Small intestine (tissue), 7 donors: ENCODE measurements around the gene CCR4. TPM values are rescaled to one million over a fixed set of nuclear protein-coding genes. Genes with fewer than 3 reads are reported as not detected.

Source experiments
- DNase-seq, 2 donors: peaks; one replicate each; pipeline versions ENCODE4 v3.0.0 to v3.0.0-alpha.2; 2013
- FAIRE-seq: peaks from 2 replicates; lab custom pipeline; 2012; peaks lifted over from hg19 to GRCh38; lab: Jason Lieb, UNC
- H3K27ac ChIP-seq, 3 donors: one replicate each; pipeline ENCODE4 v1.5.1; 2013; ENCODE audit warnings: low read length in 2 of 3, mild to moderate bottlenecking in 2 of 3, control low read depth in 1 of 3, inconsistent platforms in 1 of 3, low read depth in 1 of 3, moderate library complexity in 1 of 3
- H3K27me3 ChIP-seq, 3 donors: one replicate each; pipeline ENCODE4 v1.6.1; 2013; ENCODE audit warnings: low read length in 3 of 3, inconsistent platforms in 1 of 3; ENCODE audit not compliant: control insufficient read depth in 3 of 3, insufficient read depth in 3 of 3
- H3K36me3 ChIP-seq, 3 donors: one replicate each; pipeline ENCODE4 v1.6.1; 2013; ENCODE audit warnings: low read length in 3 of 3, inconsistent platforms in 1 of 3, low read depth in 1 of 3, mild to moderate bottlenecking in 1 of 3, moderate library complexity in 1 of 3; ENCODE audit not compliant: control insufficient read depth in 3 of 3, insufficient read depth in 2 of 3
- H3K4me1 ChIP-seq, 3 donors: one replicate each; pipeline ENCODE4 v1.6.1; 2013; ENCODE audit warnings: low read length in 2 of 3, inconsistent platforms in 1 of 3, low read depth in 1 of 3, mild to moderate bottlenecking in 1 of 3, moderate library complexity in 1 of 3; ENCODE audit not compliant: control insufficient read depth in 3 of 3, insufficient read depth in 2 of 3
- H3K4me3 ChIP-seq, 3 donors: one replicate each; pipeline ENCODE4 v1.5.1; 2013; ENCODE audit warnings: low read length in 3 of 3, control low read depth in 1 of 3, inconsistent platforms in 1 of 3, low read depth in 1 of 3, mild to moderate bottlenecking in 1 of 3, moderate library complexity in 1 of 3
- H3K9me3 ChIP-seq, 2 donors: one replicate each; pipeline ENCODE4 v1.6.1; 2013; ENCODE audit warnings: low read depth in 1 of 2, low read length in 1 of 2; ENCODE audit not compliant: control insufficient read depth in 2 of 2, insufficient read depth in 1 of 2
- WGBS, 3 donors: extraction: QIAGEN DNeasy Blood & Tissue Kit; methylation state at CpG; one replicate each; pipeline ENCODE4 v1.1.7; 2013; 5-methylcytosine and 5-hydroxymethylcytosine counted together
- polyA plus RNA-seq, 4 donors: library from polyadenylated mRNA; stranded (reverse) in 3 of 4; unstranded in 1 of 4; fragments of 200-250 nt in 3 of 4; fragments of 120-200 nt in 1 of 4; gene quantifications; one replicate each; pipeline versions ENCODE4 v1.2.1 to v1.2.3, GENCODE V29; 2013
- donor health status: healthy with polysubstance abuse.
- donor health status: control.
- donor health status: control.
- donor health status: Bipolar disorder and iron deficiency.
- donor health status: healthy.

The CCR4 gene
- polyA plus RNA-seq, 4 donors, result 0.16 to 0.38 TPM; not detected in 2

GRCh38 chr3:32995098-32995497 is 43.7 kb downstream of the CCR4 start:
- FAIRE-seq, result no peak

GRCh38 chr3:32996048-32996754 is 44.8 kb downstream of the CCR4 start:
- DNase-seq, result no peak
- Histone ChIP-seq H3K4me1 (no peaks in the 10 kb centered on the region), H3K27me3 (no peaks in the 10 kb centered on the region), H3K36me3 (peaks cover 3 to 26% (median 3%) of the 10 kb centered on the region in 3 donors), H3K4me3 (no peak overlapping the region), H3K27ac (no peak overlapping the region), H3K9me3 (no peaks in the 10 kb centered on the region)
- no peak for FAIRE-seq
- WGBS, 3 donors, result 76 to 80% (median 79%) methylated on average over 5 of the region's 5 CpGs

More at GRCh38 chr3:32995098-32995497, 43.7 kb downstream of the CCR4 start:
- H3K27me3 ChIP-seq, result no peaks in the 10 kb centered on the region
- H3K36me3 ChIP-seq, result peaks cover 0 to 22% (median 3%) of the 10 kb centered on the region in 3 donors
- no peak overlapping the region for H3K27ac ChIP-seq
- H3K9me3 ChIP-seq, result no peaks in the 10 kb centered on the region
- no peaks in the 10 kb centered on the region for H3K4me1 ChIP-seq
- 83 to 93% (median 89%) methylated on average over 4 of the region's 4 CpGs for WGBS, 3 donors
- H3K4me3 ChIP-seq, result no peak overlapping the region
- DNase-seq, result no peak

GRCh38 chr3:32996755-32997091 is 45.3 kb downstream of the CCR4 start:
- H3K4me1 ChIP-seq, result no peaks in the 10 kb centered on the region
- H3K27me3 ChIP-seq, result no peaks in the 10 kb centered on the region
- DNase-seq (no peak), FAIRE-seq (no peak)
- WGBS, 3 donors, result 80 to 95% (median 92%) methylated on average over 2 of the region's 2 CpGs
- H3K9me3 ChIP-seq, result no peaks in the 10 kb centered on the region
- H3K36me3 ChIP-seq, result peaks cover 3 to 28% (median 5%) of the 10 kb centered on the region in 3 donors
- H3K27ac ChIP-seq, result no peak overlapping the region
- no peak overlapping the region for H3K4me3 ChIP-seq

DNA sequence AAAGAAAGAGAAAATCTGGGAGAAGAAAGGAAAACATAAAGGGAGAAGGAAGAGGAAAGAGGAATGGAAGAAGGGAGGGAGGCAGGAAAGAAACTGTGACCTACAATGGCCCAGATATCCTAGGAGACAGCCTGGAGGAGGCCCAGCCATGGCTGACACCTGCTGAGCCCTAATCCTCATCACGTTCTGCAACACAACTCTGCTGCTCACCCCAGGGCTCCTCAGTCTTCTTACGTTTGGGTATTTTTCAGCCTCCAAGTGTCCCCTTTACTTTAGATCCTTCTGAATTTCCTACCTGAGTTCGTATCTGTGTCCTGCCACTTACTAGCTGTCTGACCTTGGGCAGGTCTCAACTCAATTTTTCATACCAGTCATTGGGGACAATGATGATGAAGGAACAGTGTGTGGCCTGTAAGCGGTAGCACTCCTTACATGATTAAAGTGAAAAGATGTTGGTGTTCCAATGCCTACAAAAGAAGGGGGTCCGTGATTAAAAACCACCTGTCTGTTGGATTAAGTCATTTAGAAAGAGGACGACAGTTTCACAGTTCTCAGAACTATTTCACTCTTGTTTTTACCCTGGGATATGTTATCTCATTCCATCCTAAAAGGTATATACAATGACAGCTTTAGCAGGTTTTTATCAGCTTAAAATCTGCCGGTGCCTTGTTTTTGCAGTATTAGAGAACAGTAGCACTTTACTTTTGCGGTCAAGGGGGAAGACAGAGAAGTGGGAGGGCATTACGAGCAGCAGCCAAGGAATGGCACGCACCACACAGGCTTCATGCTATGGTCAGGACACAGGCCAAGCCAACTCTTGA is 47.4 kb downstream of the CCR4 start:
- peaks cover 3 to 30% (median 5%) of the 10 kb centered on the region in 3 donors for H3K36me3 ChIP-seq
- FAIRE-seq, result no peak
- WGBS, 3 donors, result 85 to 91% (median 89%) methylated on average over 10 of the region's 10 CpGs

GRCh38 chr3:33000691-33001385 is 49.4 kb downstream of the CCR4 start:
- 95 to 98% (median 96%) methylated on average over 3 of the region's 3 CpGs for WGBS, 3 donors
- FAIRE-seq, result no peak
- H3K36me3 ChIP-seq, result peaks cover 5 to 37% (median 5%) of the 10 kb centered on the region in 3 donors

More for the DNA sequence above, 47.4 kb downstream of the CCR4 start:
- no peak for DNase-seq
- Histone ChIP-seq H3K4me1 (no peaks in the 10 kb centered on the region), H3K27me3 (no peaks in the 10 kb centered on the region), H3K9me3 (no peaks in the 10 kb centered on the region), H3K4me3 (no peak overlapping the region), H3K27ac (no peak overlapping the region)

DNA sequence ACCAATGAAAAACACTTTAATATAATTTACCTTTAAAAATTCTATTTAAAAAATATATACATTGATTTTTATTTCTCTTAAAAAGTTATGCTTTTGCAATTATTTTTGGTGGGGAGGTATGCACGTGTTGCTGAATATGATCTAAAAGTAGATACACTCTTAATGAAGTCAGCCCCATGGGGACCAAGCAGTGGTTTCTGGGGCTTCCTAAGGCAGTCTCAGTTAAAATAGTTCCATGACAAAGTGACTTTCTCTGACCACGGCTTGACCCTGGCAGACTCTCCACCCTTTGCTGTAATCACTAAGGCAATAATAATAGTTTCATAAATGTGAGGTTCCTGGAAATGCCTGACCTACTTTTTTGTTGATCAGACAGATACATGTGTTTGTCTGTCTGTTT is 50.4 kb downstream of the CCR4 start:
- DNase-seq (no peak), FAIRE-seq (no peak)
- 47 to 73% (median 58%) methylated on average over 2 of the region's 2 CpGs for WGBS, 3 donors
- peaks cover 5 to 44% (median 5%) of the 10 kb centered on the region in 3 donors for H3K36me3 ChIP-seq
- H3K4me3 ChIP-seq, result no peak overlapping the region
- H3K27me3 ChIP-seq, result no peaks in the 10 kb centered on the region
- peaks cover 0 to 4% (median under 1%) of the 10 kb centered on the region in 3 donors for H3K4me1 ChIP-seq
- no peak overlapping the region for H3K27ac ChIP-seq
- no peaks in the 10 kb centered on the region for H3K9me3 ChIP-seq

More at GRCh38 chr3:33000691-33001385, 49.4 kb downstream of the CCR4 start:
- Histone ChIP-seq H3K27me3 (no peaks in the 10 kb centered on the region), H3K27ac (no peak overlapping the region), H3K9me3 (no peaks in the 10 kb centered on the region), H3K4me1 (no peaks in the 10 kb centered on the region), H3K4me3 (no peak overlapping the region)
- no peak for DNase-seq

GRCh38 chr3:33003308-33003707 is 51.9 kb downstream of the CCR4 start:
- peaks cover 5 to 41% (median 7%) of the 10 kb centered on the region in 3 donors for H3K36me3 ChIP-seq
- no peaks in the 10 kb centered on the region for H3K9me3 ChIP-seq
- WGBS, 3 donors, result 69 to 74% (median 74%) methylated on average over 4 of the region's 4 CpGs
- H3K27me3 ChIP-seq, result no peaks in the 10 kb centered on the region
- peaks cover 2 to 13% (median 4%) of the 10 kb centered on the region in 3 donors for H3K4me1 ChIP-seq
- H3K27ac ChIP-seq, result no peak overlapping the region
- FAIRE-seq (no peak), DNase-seq (peak in 1 of 2 donors; percentile 11)
- no peak overlapping the region for H3K4me3 ChIP-seq

DNA sequence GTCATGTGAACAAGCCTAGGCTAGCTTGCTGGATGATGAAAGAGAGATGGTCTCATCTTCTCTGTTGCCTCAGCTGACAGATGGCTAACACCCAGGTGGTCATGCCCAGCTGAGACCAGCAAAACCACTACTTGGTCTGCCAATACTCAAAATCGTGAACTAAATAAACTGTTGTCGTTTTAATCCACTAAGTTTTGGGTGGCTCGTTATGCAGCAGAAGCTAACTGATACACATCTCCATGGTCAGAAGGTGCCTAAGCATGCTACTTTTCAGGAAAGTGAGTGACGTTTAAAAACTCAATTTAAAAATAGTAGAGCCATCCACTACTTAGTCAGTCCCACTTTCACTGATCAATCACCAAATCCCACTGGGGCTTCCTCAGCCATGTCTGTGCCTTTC is 52.8 kb downstream of the CCR4 start:
- DNase-seq, result no peak
- no peaks in the 10 kb centered on the region for H3K9me3 ChIP-seq
- no peak overlapping the region for H3K27ac ChIP-seq
- no peaks in the 10 kb centered on the region for H3K27me3 ChIP-seq
- FAIRE-seq, result no peak
- peaks cover 2 to 13% (median 6%) of the 10 kb centered on the region in 3 donors for H3K4me1 ChIP-seq
- WGBS, 3 donors, result 94 to 96% (median 96%) methylated on average over 4 of the region's 4 CpGs
- H3K4me3 ChIP-seq, result no peak overlapping the region
- peaks cover 4 to 40% (median 5%) of the 10 kb centered on the region in 3 donors for H3K36me3 ChIP-seq
